Pancreas (tissue), 10 donors: ENCODE measurements around the gene PAX8. TPM values are rescaled to one million over a fixed set of nuclear protein-coding genes. Genes with fewer than 3 reads are reported as not detected.

Experiments used
- ATAC-seq, 4 donors: fragments of 200-7000 bp; cut with Tn5 transposase; one replicate each; pipeline versions ENCODE4 v1.8.0 to v1.9.1; 2020; ENCODE audit warnings: mild to moderate bottlenecking in 4 of 4, moderate library complexity in 4 of 4
- DNase-seq, 6 donors: peaks; one replicate each; pipeline ENCODE4 v3.0.0-alpha.2; 2020
- FAIRE-seq: peaks from 2 replicates; lab custom pipeline; 2012; peaks lifted over from hg19 to GRCh38; lab: Jason Lieb, UNC
- H3K27ac ChIP-seq, 4 donors: fragments of 200-600 bp; sonication (generic); 1 replicate in 3 of 4; 2 replicates in 1 of 4; pipeline versions ENCODE4 v1.5.0 to v1.8.0; 2020
- H3K27me3 ChIP-seq, 4 donors: fragments of 200-600 bp; one replicate each; pipeline ENCODE4 v1.8.0; 2021
- H3K36me3 ChIP-seq, 3 donors: fragments of 200-600 bp; sonication (generic) in 1 of 3; one replicate each; pipeline versions ENCODE4 v1.5.0 to v1.8.0; 2020 to 2021
- H3K4me1 ChIP-seq, 3 donors: fragments of 200-600 bp; one replicate each; pipeline ENCODE4 v1.8.0; 2021
- H3K4me3 ChIP-seq, 4 donors: fragments of 200-600 bp; sonication (generic) in 2 of 4; one replicate each; pipeline versions ENCODE4 v1.5.0 to v1.8.0; 2020 to 2021
- H3K9me3 ChIP-seq, 4 donors: fragments of 200-600 bp; one replicate each; pipeline ENCODE4 v1.8.0; 2021
- WGBS, 2 donors: extraction: QIAGEN DNeasy Blood & Tissue Kit; methylation state at CpG; one replicate each; pipeline ENCODE4 v1.1.7; 2013; 5-methylcytosine and 5-hydroxymethylcytosine counted together
- intact Hi-C, 3 donors: fragments of 100-400 bp; cut with DNase I; formaldehyde crosslinking; loops; one replicate each; pipeline versions ENCODE4 v1.11.1 to v1.14.2; 2022
- polyA plus RNA-seq, 2 donors: library from polyadenylated mRNA; stranded (reverse); fragments of 200-250 nt; gene quantifications; one replicate each; pipeline ENCODE4 v1.2.3, GENCODE V29; 2013
- total RNA-seq, 6 donors: library from RNA; stranded (reverse); fragmentation: NEBNext Ultra II Directional in 4 of 6; extraction: Animal tissue kit (Norgen Biotek cat#: 25700) in 4 of 6; gene quantifications; one replicate each; pipeline versions ENCODE4 v1.2.1 to v1.2.4, GENCODE V29; 2021 to 2023
- TF ChIP-seq, protein P1 (sequence below), 4 donors: fragments of 200-600 bp; sonication (generic) in 3 of 4; IDR thresholded peaks; one replicate each; pipeline versions ENCODE4 v1.5.0 to v1.8.0; 2021; ENCODE audit warnings: antibody characterized with exemption in 4 of 4
- donor health status: healthy with polysubstance abuse.
- donor health status: DM: no; HTN: no; CAD: no; lungs with moderate emphysema.
- donor health status: DM: no; HTN: no; CAD: no.
- donor health status: control.
- donor health status: control.
- donor health status: Bipolar disorder and iron deficiency.
- donor health status: DM: yes; HTN: yes; CAD: no.
- donor health status: DM: no; HTN: no; CAD: no.
- donor health status: DM: no; HTN: no; CAD: no.
- donor health status: DM: yes; HTN: yes; CAD: no.

The PAX8 gene
- total and polyA plus RNA-seq, 8 donors = 0.23 to 1.1 (median 0.55) TPM; not detected in 2

DNA sequence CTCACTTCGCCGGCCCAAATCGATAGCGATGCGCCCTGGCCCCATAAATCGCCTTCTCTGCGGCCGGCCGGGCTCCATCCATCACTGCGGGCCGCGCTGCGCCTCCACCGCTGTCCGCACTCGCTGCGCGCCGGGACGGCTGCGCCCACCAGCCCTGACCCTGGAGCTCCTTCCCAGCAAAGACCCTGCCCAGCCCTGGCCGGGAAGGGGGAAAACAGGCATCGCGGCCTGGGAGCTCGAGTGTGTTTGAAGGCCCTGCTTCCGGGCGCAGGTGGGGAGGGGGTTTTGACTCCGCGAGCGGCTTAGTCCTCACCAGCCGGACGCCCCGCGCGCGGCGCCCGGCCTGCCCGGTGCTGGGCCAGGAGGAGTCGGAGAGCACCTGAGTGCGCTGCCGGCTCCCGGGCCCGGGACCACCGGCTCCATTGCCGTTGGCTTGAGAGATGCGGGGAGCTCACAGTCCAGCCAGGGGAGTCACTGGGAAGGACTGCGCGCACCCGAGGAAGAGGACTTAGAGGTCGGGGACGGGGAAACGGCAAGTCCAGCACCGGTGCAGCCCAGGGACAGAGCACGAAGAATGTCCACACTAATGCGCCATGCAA is 1.1 kb downstream of the PAX8 start:
- Histone ChIP-seq H3K36me3 (no peaks in the 10 kb centered on the region), H3K4me3 (no peak overlapping the region), H3K27ac (no peak overlapping the region), H3K9me3 (no peaks in the 10 kb centered on the region), H3K4me1 (peaks cover 0 to 17% (median 7%) of the 10 kb centered on the region in 3 donors), H3K27me3 (peaks cover 0 to 27% (median 11%) of the 10 kb centered on the region in 4 donors)
- FAIRE-seq = no peak
- DNase-seq = peak in 1 of 6 donors; percentile 67
- TF ChIP-seq, protein P1, sequence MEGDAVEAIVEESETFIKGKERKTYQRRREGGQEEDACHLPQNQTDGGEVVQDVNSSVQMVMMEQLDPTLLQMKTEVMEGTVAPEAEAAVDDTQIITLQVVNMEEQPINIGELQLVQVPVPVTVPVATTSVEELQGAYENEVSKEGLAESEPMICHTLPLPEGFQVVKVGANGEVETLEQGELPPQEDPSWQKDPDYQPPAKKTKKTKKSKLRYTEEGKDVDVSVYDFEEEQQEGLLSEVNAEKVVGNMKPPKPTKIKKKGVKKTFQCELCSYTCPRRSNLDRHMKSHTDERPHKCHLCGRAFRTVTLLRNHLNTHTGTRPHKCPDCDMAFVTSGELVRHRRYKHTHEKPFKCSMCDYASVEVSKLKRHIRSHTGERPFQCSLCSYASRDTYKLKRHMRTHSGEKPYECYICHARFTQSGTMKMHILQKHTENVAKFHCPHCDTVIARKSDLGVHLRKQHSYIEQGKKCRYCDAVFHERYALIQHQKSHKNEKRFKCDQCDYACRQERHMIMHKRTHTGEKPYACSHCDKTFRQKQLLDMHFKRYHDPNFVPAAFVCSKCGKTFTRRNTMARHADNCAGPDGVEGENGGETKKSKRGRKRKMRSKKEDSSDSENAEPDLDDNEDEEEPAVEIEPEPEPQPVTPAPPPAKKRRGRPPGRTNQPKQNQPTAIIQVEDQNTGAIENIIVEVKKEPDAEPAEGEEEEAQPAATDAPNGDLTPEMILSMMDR (IDR thresholded peaks at IDR 0.05) = no peak
- intact Hi-C loops = no loop called here
- WGBS, 2 donors = 9 to 16% methylated on average over 51 to 56 of the region's 56 CpGs
- ATAC-seq = peak in 1 of 4 donors; percentile 37

DNA sequence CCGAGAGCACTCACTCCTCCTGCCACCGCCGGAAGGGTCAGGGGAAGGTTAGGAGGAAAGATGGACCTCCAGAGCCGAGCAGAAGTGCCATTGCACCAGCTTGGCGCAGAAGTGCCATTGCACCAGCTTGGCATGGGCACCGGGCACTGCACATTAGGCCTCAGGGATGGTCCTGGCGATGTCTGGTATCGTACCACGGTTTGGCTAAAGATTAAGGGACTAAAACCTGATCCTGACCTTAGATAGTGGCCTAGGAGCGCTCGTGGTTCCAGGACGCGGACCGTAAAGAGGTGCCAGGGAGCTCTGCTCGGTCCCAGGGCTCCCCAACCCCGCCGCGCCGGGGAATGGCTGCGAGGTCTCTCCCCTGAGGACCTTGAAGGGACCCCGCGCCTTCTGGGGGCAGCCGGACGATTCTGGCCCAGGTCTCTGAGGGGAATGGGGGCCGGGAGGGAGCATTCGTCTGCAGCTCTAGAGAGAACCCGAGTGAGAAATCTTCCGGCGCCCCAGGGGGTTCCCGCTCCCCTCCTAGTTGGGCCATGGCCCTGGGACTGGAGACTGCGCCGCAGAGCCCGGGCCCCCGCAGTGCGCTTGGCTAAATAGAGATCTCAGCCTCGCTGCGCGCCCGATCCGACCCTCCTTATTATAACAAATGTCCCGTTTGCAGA is 1.8 kb downstream of the PAX8 start:
- TF ChIP-seq, protein P1 (IDR thresholded peaks at IDR 0.05) = no peak
- Histone ChIP-seq H3K27me3 (peaks cover 0 to 27% (median 11%) of the 10 kb centered on the region in 4 donors), H3K9me3 (no peaks in the 10 kb centered on the region), H3K4me1 (peaks cover 0 to 12% (median 4%) of the 10 kb centered on the region in 3 donors), H3K36me3 (no peaks in the 10 kb centered on the region), H3K27ac (no peak overlapping the region), H3K4me3 (no peak overlapping the region)
- 13 to 17% methylated on average over 41 of the region's 41 CpGs for WGBS, 2 donors
- FAIRE-seq = no peak
- peak in 1 of 4 donors; percentile 8 for ATAC-seq
- peak in 1 of 6 donors; percentile 46 for DNase-seq
- intact Hi-C loops = no loop called here

DNA sequence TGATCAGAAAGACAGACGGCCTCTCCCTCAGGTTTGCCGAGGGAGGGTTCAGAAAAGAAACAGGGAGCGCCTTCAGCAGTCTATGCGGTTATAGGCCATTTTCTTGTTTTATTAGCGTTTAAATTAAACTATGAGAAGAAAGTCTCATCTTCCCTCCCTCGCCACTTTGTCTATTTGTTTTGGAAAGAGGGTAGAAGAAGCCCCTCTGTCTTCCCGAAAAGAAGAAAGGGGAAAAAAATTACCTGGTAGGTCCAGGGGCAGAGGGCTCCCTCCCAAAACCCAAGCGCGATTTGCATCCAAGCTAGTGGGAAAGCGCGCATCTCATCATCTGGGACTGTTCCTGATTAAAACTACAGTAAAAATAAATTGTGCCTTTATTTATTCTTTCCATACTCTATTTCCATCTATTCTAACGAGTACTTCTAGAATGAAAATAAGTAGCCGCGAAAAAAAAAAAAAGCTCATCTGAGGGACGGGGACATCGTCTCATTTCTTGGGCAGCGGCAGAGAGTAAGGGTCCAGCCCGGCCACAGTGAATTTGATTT is 2.4 kb downstream of the PAX8 start:
- 28 to 41% methylated on average over 18 of the region's 18 CpGs for WGBS, 2 donors
- no peak for DNase-seq
- H3K9me3 ChIP-seq = no peaks in the 10 kb centered on the region
- peaks cover 0 to 27% (median 11%) of the 10 kb centered on the region in 4 donors for H3K27me3 ChIP-seq
- H3K4me3 ChIP-seq = no peak overlapping the region
- intact Hi-C loops = no loop called here
- TF ChIP-seq, protein P1 (IDR thresholded peaks at IDR 0.05) = no peak
- H3K4me1 ChIP-seq = peaks cover 0 to 6% (median 4%) of the 10 kb centered on the region in 3 donors
- no peak for ATAC-seq
- no peak overlapping the region for H3K27ac ChIP-seq
- H3K36me3 ChIP-seq = no peaks in the 10 kb centered on the region
- no peak for FAIRE-seq

DNA sequence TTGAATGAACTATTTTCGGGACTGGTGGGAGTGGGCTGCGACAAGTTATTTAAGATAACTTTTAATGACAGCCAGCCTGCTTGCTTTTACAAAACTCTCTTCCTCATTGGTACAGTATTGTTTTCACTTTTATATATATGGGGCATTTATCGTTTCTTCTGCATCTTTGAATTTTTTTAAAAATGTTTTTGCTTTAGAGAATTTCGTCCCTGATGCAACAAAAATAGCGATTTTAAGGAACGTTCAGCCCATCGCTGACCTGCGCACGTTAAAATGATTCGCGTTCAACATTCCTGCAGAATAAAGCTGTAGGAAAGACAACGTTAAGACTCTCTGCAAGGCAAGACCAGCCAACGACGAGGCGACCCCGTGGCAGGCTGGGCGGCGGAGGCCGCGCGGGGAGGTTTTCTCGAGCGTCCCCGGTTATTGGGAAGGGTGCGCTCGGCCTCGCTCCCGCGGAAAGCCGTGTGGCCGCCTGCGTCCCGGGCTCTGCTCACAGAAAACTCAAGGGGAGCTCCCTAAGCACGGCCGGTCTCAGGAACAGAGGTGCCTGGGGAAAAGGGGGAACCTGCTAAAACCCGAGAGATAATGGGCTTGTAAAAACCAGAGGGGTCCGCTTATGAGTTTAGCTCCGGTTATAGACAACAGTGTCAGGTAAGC is 3.0 kb downstream of the PAX8 start:
- H3K4me1 ChIP-seq = peaks cover 0 to 4% (median 3%) of the 10 kb centered on the region in 3 donors
- no peaks in the 10 kb centered on the region for H3K36me3 ChIP-seq
- TF ChIP-seq, protein P1 (IDR thresholded peaks at IDR 0.05) = no peak
- H3K9me3 ChIP-seq = no peaks in the 10 kb centered on the region
- H3K27ac ChIP-seq = no peak overlapping the region
- peaks cover 0 to 27% (median 11%) of the 10 kb centered on the region in 4 donors for H3K27me3 ChIP-seq
- 17 to 38% methylated on average over 38 of the region's 38 CpGs for WGBS, 2 donors
- no peak for DNase-seq
- ATAC-seq = peak in 1 of 4 donors; percentile 24
- intact Hi-C loops = no loop called here
- no peak for FAIRE-seq
- H3K4me3 ChIP-seq = no peak overlapping the region
